ENCODE results near the gene DAPK1. TPM values are rescaled to one million over a fixed set of nuclear protein-coding genes. Genes with fewer than 3 reads are reported as not detected.

Gene DAPK1
- total and polyA plus RNA-seq, 2 donors (not counting 1 experiment from before 2014, with no cell fraction given) = 1.7 to 2.8 TPM

DNA sequence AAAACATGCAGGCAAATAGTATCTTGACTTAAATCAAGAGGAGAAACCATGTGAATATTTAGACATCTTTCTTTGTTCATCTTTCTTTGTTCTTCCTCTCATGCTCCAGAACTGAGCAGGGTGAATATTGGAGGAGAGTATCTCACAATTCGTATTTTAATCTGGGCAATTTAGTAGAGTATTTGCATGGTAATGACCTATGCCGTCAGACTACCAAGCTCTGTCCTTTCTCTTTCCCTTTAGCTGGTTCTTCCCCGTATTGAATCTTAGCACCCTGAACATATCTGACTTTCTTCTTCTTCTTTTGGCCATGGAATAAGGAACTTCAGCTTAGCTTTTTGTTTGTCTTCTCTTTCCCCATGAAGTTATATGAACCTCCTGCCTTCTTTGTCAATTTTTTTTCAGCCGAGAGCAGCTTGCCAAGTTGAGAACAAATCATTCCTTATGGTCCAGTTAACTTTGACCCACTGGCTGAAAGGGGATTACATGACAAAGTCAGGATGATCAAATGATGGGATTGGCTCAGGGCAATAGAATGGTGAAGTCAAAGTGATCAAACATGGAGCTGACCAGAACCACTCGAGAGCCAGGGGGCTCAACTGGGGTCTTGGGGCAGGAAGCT lies 95.8 kb downstream of the DAPK1 start:
- TF ChIP-seq CTCF (IDR thresholded peaks at IDR 0.05) = no peak
- no peak for TF ChIP-seq EZH2 (IDR thresholded peaks at IDR 0.05; ENCODE audit: borderline replicate concordance, insufficient read depth, low read depth, low read length, poor library complexity, severe bottlenecking)
- intact Hi-C loops (cut with micrococcal nuclease) = no loop called here
- Mint-ChIP-seq H3K27ac (no peak overlapping the region), H3K4me3 (no peak overlapping the region), H3K27me3 (no peaks in the 10 kb centered on the region), H3K9me3 (ENCODE audit: insufficient read depth) (no peaks in the 10 kb centered on the region), H3K4me1 (no peaks in the 10 kb centered on the region)
- DNase-seq = no peak
- no peak for ATAC-seq (ENCODE audit: low read depth)
- no peak overlapping the region for H2AFZ ChIP-seq (ENCODE audit: insufficient read depth, low read depth, low read length, poor library complexity, severe bottlenecking)
- 50% methylated on average over 3 of the region's 5 CpGs for WGBS (ENCODE audit: insufficient coverage)
- H3K36me3 ChIP-seq (replicated peaks in 1 of 2; ENCODE audit: control extremely low read depth in 1 of 2, control insufficient read depth in 1 of 2, extremely low read depth in 1 of 2, insufficient read depth in 2 of 2, low read length in 1 of 2) = no peaks in the 10 kb centered on the region
- no peaks in the 10 kb centered on the region for H3K79me2 ChIP-seq (ENCODE audit: control insufficient read depth, insufficient read depth, low read length)
- no peak overlapping the region for H3K4me2 ChIP-seq (replicated peaks; ENCODE audit: low read depth, low read length, poor library complexity, severe bottlenecking)
- no peak overlapping the region for H3K27ac ChIP-seq (ENCODE audit: low read length in 2 of 2)
- no peaks in the 10 kb centered on the region for H3K27me3 ChIP-seq (replicated peaks in 1 of 4; ENCODE audit: control extremely low read depth in 1 of 4, control insufficient read depth in 3 of 4, insufficient read depth in 4 of 4, low read length in 3 of 4)
- POLR2A ChIA-PET = no interaction called here
- peaks cover 0 to 6% (median 0%) of the 10 kb centered on the region in 3 donors for H3K9me3 ChIP-seq (ENCODE audit: control extremely low read depth in 1 of 3, control insufficient read depth in 2 of 3, insufficient read depth in 1 of 3, low read length in 2 of 3)
- no peak overlapping the region for H3K4me3 ChIP-seq (ENCODE audit: control extremely low read depth in 1 of 5, extremely low read depth in 1 of 5, insufficient read depth in 1 of 5, low read depth in 2 of 5, low read length in 4 of 5)
- no peaks in the 10 kb centered on the region for H4K20me1 ChIP-seq (ENCODE audit: control insufficient read depth, insufficient read depth, low read length, poor library complexity, severe bottlenecking)
- no peaks in the 10 kb centered on the region for H3K4me1 ChIP-seq (ENCODE audit: control insufficient read depth in 2 of 2, insufficient read depth in 2 of 2, low read length in 2 of 2)
- CTCF ChIA-PET = no interaction called here
- no peak overlapping the region for H3K9ac ChIP-seq (ENCODE audit: low read length)

GRCh38 chr9:87594194-87594593 lies 96.5 kb downstream of the DAPK1 start:
- H4K20me1 ChIP-seq (ENCODE audit: control insufficient read depth, insufficient read depth, low read length, poor library complexity, severe bottlenecking) = no peaks in the 10 kb centered on the region
- TF ChIP-seq CTCF (IDR thresholded peaks at IDR 0.05) (no peak), EZH2 (IDR thresholded peaks at IDR 0.05; ENCODE audit: borderline replicate concordance, insufficient read depth, low read depth, low read length, poor library complexity, severe bottlenecking) (no peak)
- 89% methylated on average over 4 of the region's 4 CpGs for WGBS (ENCODE audit: insufficient coverage)
- DNase-seq = no peak
- H3K27me3 Mint-ChIP-seq = no peaks in the 10 kb centered on the region
- no peak overlapping the region for H2AFZ ChIP-seq (ENCODE audit: insufficient read depth, low read depth, low read length, poor library complexity, severe bottlenecking)
- POLR2A ChIA-PET = no interaction called here
- H3K4me3 Mint-ChIP-seq = no peak overlapping the region
- no peak overlapping the region for H3K4me2 ChIP-seq (replicated peaks; ENCODE audit: low read depth, low read length, poor library complexity, severe bottlenecking)
- H3K4me1 ChIP-seq (ENCODE audit: control insufficient read depth in 2 of 2, insufficient read depth in 2 of 2, low read length in 2 of 2) = no peaks in the 10 kb centered on the region
- H3K27ac ChIP-seq (ENCODE audit: low read length in 2 of 2) = no peak overlapping the region
- ATAC-seq (ENCODE audit: low read depth) = no peak
- no peaks in the 10 kb centered on the region for H3K9me3 Mint-ChIP-seq (ENCODE audit: insufficient read depth)
- H3K36me3 ChIP-seq (replicated peaks in 1 of 2; ENCODE audit: control extremely low read depth in 1 of 2, control insufficient read depth in 1 of 2, extremely low read depth in 1 of 2, insufficient read depth in 2 of 2, low read length in 1 of 2) = no peaks in the 10 kb centered on the region
- intact Hi-C loops (cut with micrococcal nuclease) = no loop called here
- CTCF ChIA-PET = no interaction called here
- no peaks in the 10 kb centered on the region for H3K4me1 Mint-ChIP-seq
- no peak overlapping the region for H3K9ac ChIP-seq (ENCODE audit: low read length)
- no peaks in the 10 kb centered on the region for H3K79me2 ChIP-seq (ENCODE audit: control insufficient read depth, insufficient read depth, low read length)
- H3K27ac Mint-ChIP-seq = no peak overlapping the region
- H3K4me3 ChIP-seq (ENCODE audit: control extremely low read depth in 1 of 5, extremely low read depth in 1 of 5, insufficient read depth in 1 of 5, low read depth in 2 of 5, low read length in 4 of 5) = no peak overlapping the region
- no peaks in the 10 kb centered on the region for H3K27me3 ChIP-seq (replicated peaks in 1 of 4; ENCODE audit: control extremely low read depth in 1 of 4, control insufficient read depth in 3 of 4, insufficient read depth in 4 of 4, low read length in 3 of 4)
- peaks cover 0 to 6% (median 0%) of the 10 kb centered on the region in 3 donors for H3K9me3 ChIP-seq (ENCODE audit: control extremely low read depth in 1 of 3, control insufficient read depth in 2 of 3, insufficient read depth in 1 of 3, low read length in 2 of 3)
